H9 (cell line): ENCODE measurements around the gene NME8. TPM values are rescaled to one million over a fixed set of nuclear protein-coding genes. Genes with fewer than 3 reads are reported as not detected.

Experiments
- DNase-seq: peaks from one replicate; pipeline ENCODE4 v3.0.0-alpha.2; 2017
- H2AFZ ChIP-seq: one replicate; pipeline ENCODE4 v1.6.1; 2013; ENCODE audit warnings: mild to moderate bottlenecking, low read length, control low read depth, moderate library complexity
- H2AK5ac ChIP-seq: 2 replicates; pipeline ENCODE4 v1.6.1; 2013; ENCODE audit warnings: low read length, control low read depth, mixed read lengths; ENCODE audit not compliant: insufficient read length
- H2BK120ac ChIP-seq: one replicate; pipeline ENCODE4 v1.6.1; 2013; ENCODE audit warnings: low read depth, mild to moderate bottlenecking, low read length, control low read depth, inconsistent platforms; ENCODE audit not compliant: poor library complexity, severe bottlenecking
- H2BK12ac ChIP-seq: 2 replicates; pipeline ENCODE4 v1.6.1; 2013; ENCODE audit warnings: low read length, control low read depth, mixed read lengths, low read depth; ENCODE audit not compliant: insufficient read length
- H2BK15ac ChIP-seq: 2 replicates; pipeline ENCODE4 v1.6.1; 2013; ENCODE audit warnings: low read depth, low read length, control low read depth
- H2BK20ac ChIP-seq: one replicate; pipeline ENCODE4 v1.6.1; 2013; ENCODE audit warnings: low read depth, mild to moderate bottlenecking, low read length, control low read depth, inconsistent platforms; ENCODE audit not compliant: poor library complexity, severe bottlenecking
- H2BK5ac ChIP-seq: 2 replicates; pipeline ENCODE4 v1.6.1; 2013; ENCODE audit warnings: low read length, control low read depth, mixed read lengths; ENCODE audit not compliant: insufficient read length
- H3K14ac ChIP-seq: 2 replicates; pipeline ENCODE4 v1.6.1; 2013; ENCODE audit warnings: low read length, control low read depth; ENCODE audit not compliant: insufficient read depth
- H3K18ac ChIP-seq: 2 replicates; pipeline ENCODE4 v1.6.1; 2013; ENCODE audit warnings: low read depth, mild to moderate bottlenecking, mixed read lengths, low read length, control low read depth; ENCODE audit not compliant: insufficient read length
- H3K23ac ChIP-seq: 2 replicates; pipeline ENCODE4 v1.6.1; 2013; ENCODE audit warnings: low read length, control low read depth, mixed read lengths, low read depth; ENCODE audit not compliant: insufficient read length
- H3K23me2 ChIP-seq: 2 replicates; pipeline ENCODE4 v1.6.1; 2013; ENCODE audit warnings: low read depth, mild to moderate bottlenecking, mixed read lengths, low read length, control low read depth; ENCODE audit not compliant: insufficient read length, poor library complexity, severe bottlenecking
- H3K27ac ChIP-seq: 2 replicates; pipeline ENCODE4 v1.5.1; 2013; ENCODE audit warnings: low read length, control low read depth, mixed read lengths, low read depth; ENCODE audit not compliant: insufficient read length
- H3K27me3 ChIP-seq: 2 replicates; pipeline ENCODE4 v1.6.1; 2013; ENCODE audit warnings: low read length, control low read depth, inconsistent platforms; ENCODE audit not compliant: insufficient read depth
- H3K4ac ChIP-seq: 2 replicates; pipeline ENCODE4 v1.6.1; 2013; ENCODE audit warnings: low read depth, mild to moderate bottlenecking, control low read depth, inconsistent platforms, low read length, moderate library complexity
- H3K4me1 ChIP-seq: 2 replicates; pipeline ENCODE4 v1.6.1; 2013; ENCODE audit warnings: low read length, control low read depth, inconsistent platforms; ENCODE audit not compliant: insufficient read depth
- H3K4me2 ChIP-seq: 2 replicates; pipeline ENCODE4 v1.6.1; 2013; ENCODE audit warnings: low read length, control low read depth, mixed read lengths; ENCODE audit not compliant: insufficient read length, insufficient read depth
- H3K56ac ChIP-seq: 2 replicates; pipeline ENCODE4 v1.6.1; 2013; ENCODE audit warnings: low read depth, mild to moderate bottlenecking, mixed read lengths, low read length, control low read depth; ENCODE audit not compliant: insufficient read length
- H3K79me1 ChIP-seq: 2 replicates; pipeline ENCODE4 v1.6.1; 2013; ENCODE audit warnings: low read depth, mild to moderate bottlenecking, moderate library complexity, low read length, control low read depth, inconsistent platforms; ENCODE audit not compliant: insufficient read depth, poor library complexity, severe bottlenecking
- H3K79me2 ChIP-seq: 2 replicates; pipeline ENCODE4 v1.6.1; 2013; ENCODE audit warnings: low read length, control low read depth, inconsistent platforms; ENCODE audit not compliant: insufficient read depth
- H3K9ac ChIP-seq: 2 replicates; pipeline ENCODE4 v1.6.1; 2013; ENCODE audit warnings: low read length, control low read depth, mixed read lengths; ENCODE audit not compliant: insufficient read length; ENCODE audit errors: extremely low read depth
- H3K9me3 ChIP-seq: one replicate; pipeline ENCODE4 v1.6.1; 2013; ENCODE audit warnings: low read depth, low read length, inconsistent platforms; ENCODE audit not compliant: control insufficient read depth
- H3T11ph ChIP-seq: one replicate; pipeline ENCODE4 v1.6.1; 2013; ENCODE audit warnings: mild to moderate bottlenecking, low read length, control low read depth, inconsistent platforms
- H4K20me1 ChIP-seq: one replicate; pipeline ENCODE4 v1.6.1; 2013; ENCODE audit not compliant: control insufficient read depth, insufficient read length, insufficient read depth
- H4K5ac ChIP-seq: 2 replicates; pipeline ENCODE4 v1.6.1; 2013; ENCODE audit warnings: low read depth, mild to moderate bottlenecking, mixed read lengths, low read length, control low read depth; ENCODE audit not compliant: insufficient read length
- H4K8ac ChIP-seq: replicated peaks from 2 replicates; pipeline ENCODE4 v1.6.1; 2013; ENCODE audit warnings: low read length, control low read depth, mixed read lengths, low read depth; ENCODE audit not compliant: insufficient read length
- H4K91ac ChIP-seq: 2 replicates; pipeline ENCODE4 v1.6.1; 2013; ENCODE audit warnings: low read depth, mild to moderate bottlenecking, moderate library complexity, mixed read lengths, low read length, control low read depth; ENCODE audit not compliant: insufficient read length
- H3K27ac Mint-ChIP-seq, 3 experiments: 2 replicates in 2 of 3; 3 replicates in 1 of 3; pipeline ENCODE4 v1.8.0; 2020 to 2021; ENCODE audit warnings: mixed read lengths in 3 of 3, mild to moderate bottlenecking in 1 of 3, moderate library complexity in 1 of 3
- H3K27me3 Mint-ChIP-seq: 2 replicates; pipeline ENCODE4 v1.8.0; 2021; ENCODE audit warnings: low read depth, mild to moderate bottlenecking, moderate library complexity, mixed read lengths
- H3K36me3 Mint-ChIP-seq, 3 experiments: 2 replicates in 2 of 3; 3 replicates in 1 of 3; pipeline ENCODE4 v1.8.0; 2020 to 2021; ENCODE audit warnings: low read depth in 3 of 3, mixed read lengths in 3 of 3; ENCODE audit not compliant: insufficient read depth in 1 of 3
- H3K4me1 Mint-ChIP-seq, 2 experiments: 2 replicates each; pipeline ENCODE4 v1.8.0; 2020; ENCODE audit warnings: mixed read lengths in 2 of 2
- H3K4me3 Mint-ChIP-seq, 2 experiments: 2 replicates in 1 of 2; 3 replicates in 1 of 2; pipeline ENCODE4 v1.8.0; 2020 to 2021; ENCODE audit warnings: mild to moderate bottlenecking in 2 of 2, mixed read lengths in 2 of 2, moderate library complexity in 1 of 2
- H3K9me3 Mint-ChIP-seq, 2 experiments: 2 replicates in 1 of 2; 3 replicates in 1 of 2; pipeline ENCODE4 v1.8.0; 2020; ENCODE audit warnings: mild to moderate bottlenecking in 2 of 2, mixed read lengths in 2 of 2, moderate library complexity in 1 of 2
- WGBS: extraction: QIAGEN DNeasy Blood & Tissue Kit; methylation state at CpG from one replicate; pipeline ENCODE4 v1.1.7; 2013; ENCODE audit warnings: missing lambda C conversion rate, low lambda C conversion rate, mixed read lengths; ENCODE audit not compliant: insufficient read length; ENCODE audit errors: extremely low coverage; 5-methylcytosine and 5-hydroxymethylcytosine counted together
- total RNA-seq: library from RNA; stranded (reverse); gene quantifications from 2 replicates; pipeline ENCODE4 v1.2.1, GENCODE V29; 2021
- TF ChIP-seq, protein P1 (sequence below): fragments of 200-600 bp; sonication (generic); conservative IDR thresholded peaks from 3 replicates; pipeline ENCODE4 v1.8.0; 2021; ENCODE audit warnings: antibody characterized with exemption, mild to moderate bottlenecking

The NME8 gene
- total RNA-seq, 1 experiment from 2014 or later = 0.33 TPM

GRCh38 chr7:37901890-37902524 is 53.6 kb downstream of the NME8 start:
- H3K27ac Mint-ChIP-seq = no peak overlapping the region
- Histone ChIP-seq H2AFZ (no peak overlapping the region), H3K18ac (no peak overlapping the region), H2BK15ac (no peak overlapping the region), H2BK5ac (no peak overlapping the region), H2BK20ac (no peak overlapping the region), H2AK5ac (no peak overlapping the region), H3K27me3 (no peaks in the 10 kb centered on the region), H3T11ph (no peak overlapping the region), H2BK120ac (no peak overlapping the region), H3K9ac (no peak overlapping the region), H3K4me2 (no peak overlapping the region), H3K4ac (no peak overlapping the region), H4K8ac (no peak overlapping the region), H2BK12ac (no peak overlapping the region), H4K91ac (no peak overlapping the region), H3K4me1 (no peaks in the 10 kb centered on the region), H3K14ac (no peak overlapping the region), H3K23ac (no peak overlapping the region), H3K27ac (no peak overlapping the region), H3K79me2 (no peaks in the 10 kb centered on the region), H4K5ac (no peak overlapping the region), H3K56ac (no peak overlapping the region), H4K20me1 (no peaks in the 10 kb centered on the region), H3K9me3 (no peaks in the 10 kb centered on the region), H3K79me1 (no peaks in the 10 kb centered on the region), H3K23me2 (no peaks in the 10 kb centered on the region)
- TF ChIP-seq, protein P1, sequence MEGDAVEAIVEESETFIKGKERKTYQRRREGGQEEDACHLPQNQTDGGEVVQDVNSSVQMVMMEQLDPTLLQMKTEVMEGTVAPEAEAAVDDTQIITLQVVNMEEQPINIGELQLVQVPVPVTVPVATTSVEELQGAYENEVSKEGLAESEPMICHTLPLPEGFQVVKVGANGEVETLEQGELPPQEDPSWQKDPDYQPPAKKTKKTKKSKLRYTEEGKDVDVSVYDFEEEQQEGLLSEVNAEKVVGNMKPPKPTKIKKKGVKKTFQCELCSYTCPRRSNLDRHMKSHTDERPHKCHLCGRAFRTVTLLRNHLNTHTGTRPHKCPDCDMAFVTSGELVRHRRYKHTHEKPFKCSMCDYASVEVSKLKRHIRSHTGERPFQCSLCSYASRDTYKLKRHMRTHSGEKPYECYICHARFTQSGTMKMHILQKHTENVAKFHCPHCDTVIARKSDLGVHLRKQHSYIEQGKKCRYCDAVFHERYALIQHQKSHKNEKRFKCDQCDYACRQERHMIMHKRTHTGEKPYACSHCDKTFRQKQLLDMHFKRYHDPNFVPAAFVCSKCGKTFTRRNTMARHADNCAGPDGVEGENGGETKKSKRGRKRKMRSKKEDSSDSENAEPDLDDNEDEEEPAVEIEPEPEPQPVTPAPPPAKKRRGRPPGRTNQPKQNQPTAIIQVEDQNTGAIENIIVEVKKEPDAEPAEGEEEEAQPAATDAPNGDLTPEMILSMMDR = no peak
- no CpG with 5 or more reads among the region's 2 CpGs for WGBS
- 0 out of 4 replicates have a peak, but pooled peaks cover 0 to 2% of the 10 kb centered on the region in 2 experiments for H3K4me1 Mint-ChIP-seq
- DNase-seq = no peak
- no peaks in the 10 kb centered on the region for H3K36me3 Mint-ChIP-seq
- peaks cover 0 to 2% of the 10 kb centered on the region in 2 experiments; a peak in 1 of 5 replicates for H3K9me3 Mint-ChIP-seq
- no peaks in the 10 kb centered on the region; the same call in none of the 2 replicates for H3K27me3 Mint-ChIP-seq
- no peak overlapping the region for H3K4me3 Mint-ChIP-seq
